ENCODE measurements around the gene CNPY4.
A peak's percentile ranks its signal among the peaks of the same experiment; 100 is the strongest.

The CNPY4 gene

GRCh38 chr7:100152937-100153666 lies 33.7 kb downstream of the CNPY4 start:
- no peak for DNase-seq

GRCh38 chr7:100153708-100154535 lies 34.5 kb downstream of the CNPY4 start:
- DNase-seq, result peak; percentile 10

- DNase-seq, result peak; percentile 24
These were observed 35.4 kb downstream of the CNPY4 start for GRCh38 chr7:100154651-100155491.

- DNase-seq, result no peak
These were observed 36.3 kb downstream of the CNPY4 start for GRCh38 chr7:100155553-100156317.

- DNase-seq, result peak; percentile 18
These were observed 37.1 kb downstream of the CNPY4 start for GRCh38 chr7:100156331-100157068.

GRCh38 chr7:100157069-100157333 lies 37.6 kb downstream of the CNPY4 start:
- DNase-seq, result peak; percentile 6

- peak; percentile 34 for DNase-seq
These were observed 38.1 kb downstream of the CNPY4 start for GRCh38 chr7:100157334-100158228.

GRCh38 chr7:100158229-100159098 lies 39.0 kb downstream of the CNPY4 start, which contains the start of gene TRAPPC14:
Gene TRAPPC14, minus strand, starts transcription at chr7:100158723. Its CDS starts 224 bp downstream, at chr7:100158499.
- peak; percentile 90 for DNase-seq

GRCh38 chr7:100159099-100159623 lies 39.7 kb downstream of the CNPY4 start:
- no peak for DNase-seq

- no peak for DNase-seq
These were observed 40.6 kb downstream of the CNPY4 start for GRCh38 chr7:100160067-100160466.

GRCh38 chr7:100163006-100163531 lies 43.6 kb downstream of the CNPY4 start:
- no peak for DNase-seq

- DNase-seq, result no peak
These were observed 44.4 kb downstream of the CNPY4 start for GRCh38 chr7:100163871-100164270.

- peak; percentile 10 for DNase-seq
These were observed 47.0 kb downstream of the CNPY4 start for GRCh38 chr7:100166317-100166940.

GRCh38 chr7:100166970-100167911 lies 47.8 kb downstream of the CNPY4 start:
- DNase-seq, result peak; percentile 10

GRCh38 chr7:100167912-100168323 lies 48.5 kb downstream of the CNPY4 start:
- DNase-seq, result peak; percentile 18

GRCh38 chr7:100169147-100169850 lies 49.9 kb downstream of the CNPY4 start:
- peak; percentile 13 for DNase-seq

Data from 8988T (cell line).